ENCODE results near the gene OR5AU1.

Gene OR5AU1

DNA sequence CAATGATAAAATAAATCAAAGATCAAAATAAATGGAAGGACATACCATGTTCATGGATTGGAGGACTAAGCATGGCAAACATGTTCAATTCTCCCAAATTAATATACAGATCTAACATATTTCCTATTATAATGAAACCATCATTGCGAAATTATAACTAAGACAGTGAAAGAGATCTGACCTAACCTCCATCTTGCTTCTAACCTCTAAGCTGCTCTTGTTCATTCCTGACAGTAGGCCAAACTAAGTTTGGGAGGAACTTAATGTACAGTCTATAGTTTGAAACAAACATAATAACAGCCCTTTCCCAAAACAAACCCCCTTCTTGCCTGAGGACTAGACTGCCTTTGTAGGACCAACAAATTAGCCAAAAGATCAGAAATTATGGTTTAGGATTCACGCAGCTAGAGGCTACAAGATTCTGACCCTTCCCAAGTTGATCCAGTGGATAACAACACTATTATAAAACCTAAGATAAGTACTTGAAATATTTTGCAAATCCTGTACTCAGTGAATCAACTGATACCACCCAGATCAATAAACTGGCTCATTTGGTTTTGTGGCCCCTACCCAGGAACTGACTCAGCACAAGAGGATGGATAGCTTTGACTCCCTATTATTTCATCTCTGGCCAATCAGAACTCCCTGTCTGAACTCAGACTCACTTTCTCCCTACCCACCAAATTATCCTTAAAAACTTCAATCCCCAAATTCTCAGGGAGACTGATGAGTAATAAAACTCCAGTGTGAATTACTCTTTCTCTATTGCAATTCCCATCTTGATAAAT is 41.7 kb upstream of the OR5AU1 start:
- no peaks in the 10 kb centered on the region for H3K9me3 ChIP-seq (ENCODE audit: control insufficient read depth, low read length)
- WGBS, 2 experiments (ENCODE audit: insufficient coverage in 2 of 2): 100% methylated on average over 1 of the region's 2 CpGs; no CpG with 5 or more reads in 1 of the 2 experiments
- H3K27ac ChIP-seq (ENCODE audit: low read depth, low read length, severe bottlenecking): no peak overlapping the region
- no peaks in the 10 kb centered on the region for H3K4me1 ChIP-seq (ENCODE audit: control insufficient read depth, insufficient read depth, low read length, poor library complexity, severe bottlenecking)
- H3K4me3 ChIP-seq (ENCODE audit: extremely low read depth, insufficient read depth, low read length, poor library complexity, severe bottlenecking): no peak overlapping the region
- peaks cover 6% of the 10 kb centered on the region for H3K36me3 ChIP-seq (ENCODE audit: control insufficient read depth, insufficient read depth, low read length)

DNA sequence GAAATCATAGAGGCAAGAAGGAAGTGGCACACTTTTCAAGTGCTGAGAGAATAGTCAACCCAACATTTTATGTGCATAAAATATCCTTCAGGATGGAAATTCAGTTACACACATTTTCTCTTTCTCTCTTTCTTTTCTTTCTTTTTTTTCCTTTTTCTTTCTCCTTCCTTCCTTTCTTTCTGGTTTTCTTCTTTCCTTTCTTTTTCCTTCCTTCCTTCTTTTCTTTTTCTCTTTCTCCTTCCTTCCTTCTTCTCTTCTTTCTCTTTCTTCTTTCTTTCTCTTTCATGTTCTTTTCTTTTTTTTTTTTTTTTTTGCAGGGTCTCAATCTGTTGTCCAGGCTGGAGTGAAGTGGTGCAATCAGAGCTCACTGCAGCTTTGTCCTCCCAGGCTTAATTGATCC is 38.7 kb upstream of the OR5AU1 start:
- Histone ChIP-seq H3K27ac (ENCODE audit: low read depth, low read length, severe bottlenecking) (no peak overlapping the region), H3K4me3 (ENCODE audit: extremely low read depth, insufficient read depth, low read length, poor library complexity, severe bottlenecking) (no peak overlapping the region), H3K9me3 (ENCODE audit: control insufficient read depth, low read length) (no peaks in the 10 kb centered on the region), H3K36me3 (ENCODE audit: control insufficient read depth, insufficient read depth, low read length) (no peaks in the 10 kb centered on the region), H3K4me1 (ENCODE audit: control insufficient read depth, insufficient read depth, low read length, poor library complexity, severe bottlenecking) (no peaks in the 10 kb centered on the region)

DNA sequence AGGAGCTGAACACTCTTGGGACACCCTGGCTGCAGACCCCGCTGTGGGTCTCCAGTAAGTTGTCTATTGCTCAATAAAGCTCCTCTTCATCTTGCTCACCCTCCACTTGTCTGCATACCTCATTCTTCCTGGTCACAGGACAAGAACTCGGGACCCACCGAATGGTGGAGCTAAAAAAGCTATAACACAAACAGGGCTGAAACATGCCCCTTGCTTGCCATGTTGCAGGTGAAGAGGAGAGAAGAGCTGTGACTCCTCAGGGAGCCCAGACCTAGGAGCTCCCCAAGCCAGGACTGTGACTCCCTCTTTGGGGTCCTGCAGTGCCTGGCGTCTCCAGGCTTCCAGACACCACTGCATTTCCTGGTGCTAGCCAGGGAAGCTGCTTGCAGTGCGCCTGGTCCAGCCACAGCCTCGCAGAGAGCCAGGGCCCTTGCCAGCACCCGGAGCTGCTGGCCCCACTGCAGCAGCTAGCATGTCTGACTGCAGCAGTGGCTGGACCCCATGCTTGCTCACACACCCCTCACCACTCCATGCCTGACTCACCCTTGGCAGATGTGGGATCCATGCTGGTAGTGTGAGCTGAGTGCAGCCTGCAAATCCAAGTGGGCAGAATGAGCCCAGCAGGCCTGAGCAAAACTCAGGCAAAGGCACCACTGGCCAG is 37.1 kb upstream of the OR5AU1 start:
- H3K4me1 ChIP-seq (ENCODE audit: control insufficient read depth, insufficient read depth, low read length, poor library complexity, severe bottlenecking): no peaks in the 10 kb centered on the region

DNA sequence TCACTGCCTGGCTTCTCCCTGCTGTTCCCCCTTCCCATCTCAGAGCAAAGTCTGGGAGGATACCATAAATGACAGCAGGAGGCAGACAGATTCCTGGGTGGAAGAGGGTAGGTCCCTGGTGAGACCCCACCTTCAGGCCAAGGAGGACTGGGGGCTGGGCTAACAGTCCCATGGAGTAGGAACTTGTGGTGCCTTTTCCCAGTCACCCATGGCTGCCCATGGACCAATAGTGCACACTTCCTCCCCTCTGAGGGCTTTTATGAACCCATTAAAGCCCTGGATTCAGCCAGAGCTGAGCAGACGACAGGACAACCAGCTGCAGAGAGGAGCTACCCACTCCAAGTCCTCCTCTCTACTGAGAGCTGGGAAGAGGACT is 36.6 kb upstream of the OR5AU1 start:
- H3K9me3 ChIP-seq (ENCODE audit: control insufficient read depth, low read length): no peaks in the 10 kb centered on the region
- no peaks in the 10 kb centered on the region for H3K4me1 ChIP-seq (ENCODE audit: control insufficient read depth, insufficient read depth, low read length, poor library complexity, severe bottlenecking)
- H3K36me3 ChIP-seq (ENCODE audit: control insufficient read depth, insufficient read depth, low read length): no peaks in the 10 kb centered on the region
- WGBS, 2 experiments (ENCODE audit: insufficient coverage in 2 of 2): 83% methylated on average over 1 of the region's 1 CpG; no CpG with 5 or more reads in 1 of the 2 experiments
- H3K27ac ChIP-seq (ENCODE audit: low read depth, low read length, severe bottlenecking): no peak overlapping the region
- no peak overlapping the region for H3K4me3 ChIP-seq (ENCODE audit: extremely low read depth, insufficient read depth, low read length, poor library complexity, severe bottlenecking)

More for the DNA sequence above, 37.1 kb upstream of the OR5AU1 start:
- H3K4me3 ChIP-seq (ENCODE audit: extremely low read depth, insufficient read depth, low read length, poor library complexity, severe bottlenecking): no peak overlapping the region
- WGBS, 2 experiments (ENCODE audit: insufficient coverage in 2 of 2): 98 to 100% methylated on average over 4 to 6 of the region's 7 CpGs
- no peaks in the 10 kb centered on the region for H3K36me3 ChIP-seq (ENCODE audit: control insufficient read depth, insufficient read depth, low read length)
- no peaks in the 10 kb centered on the region for H3K9me3 ChIP-seq (ENCODE audit: control insufficient read depth, low read length)
- no peak overlapping the region for H3K27ac ChIP-seq (ENCODE audit: low read depth, low read length, severe bottlenecking)

DNA sequence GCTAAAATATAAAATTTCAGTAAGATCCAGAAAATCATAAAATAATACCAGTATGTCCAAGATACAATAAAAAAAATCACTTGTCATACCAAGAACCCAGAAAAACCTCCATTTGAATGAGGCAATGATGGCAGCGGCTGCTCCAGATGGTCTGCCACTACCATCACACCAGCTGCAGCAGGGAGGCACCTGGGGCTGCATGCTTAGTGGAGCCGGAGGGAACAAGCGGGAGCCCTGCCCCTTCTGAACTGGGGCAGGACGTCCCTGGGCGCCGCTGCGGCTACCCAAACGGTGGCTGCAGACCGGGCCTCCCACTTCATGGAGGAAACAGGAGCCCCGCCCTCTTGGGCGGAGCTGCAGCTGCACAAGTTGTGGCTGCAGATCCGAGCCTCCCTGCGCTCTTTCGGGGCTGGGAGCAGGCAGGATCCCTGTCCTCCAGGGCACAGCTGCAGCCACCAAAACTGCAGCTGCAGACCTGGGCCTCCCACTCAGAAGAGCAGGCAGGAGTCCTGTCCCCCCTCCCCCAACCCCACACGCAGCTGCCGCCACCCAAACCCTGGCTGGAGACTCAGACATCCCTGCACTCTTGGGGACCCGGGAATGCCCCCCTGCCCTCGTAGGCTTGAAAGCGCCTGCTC is 36.1 kb upstream of the OR5AU1 start:
- H3K4me3 ChIP-seq (ENCODE audit: extremely low read depth, insufficient read depth, low read length, poor library complexity, severe bottlenecking): no peak overlapping the region
- no peaks in the 10 kb centered on the region for H3K36me3 ChIP-seq (ENCODE audit: control insufficient read depth, insufficient read depth, low read length)
- no peaks in the 10 kb centered on the region for H3K4me1 ChIP-seq (ENCODE audit: control insufficient read depth, insufficient read depth, low read length, poor library complexity, severe bottlenecking)
- H3K27ac ChIP-seq (ENCODE audit: low read depth, low read length, severe bottlenecking): no peak overlapping the region
- 31 to 42% methylated on average over 12 to 17 of the region's 19 CpGs for WGBS, 2 experiments (ENCODE audit: insufficient coverage in 2 of 2)
- no peaks in the 10 kb centered on the region for H3K9me3 ChIP-seq (ENCODE audit: control insufficient read depth, low read length)

DNA sequence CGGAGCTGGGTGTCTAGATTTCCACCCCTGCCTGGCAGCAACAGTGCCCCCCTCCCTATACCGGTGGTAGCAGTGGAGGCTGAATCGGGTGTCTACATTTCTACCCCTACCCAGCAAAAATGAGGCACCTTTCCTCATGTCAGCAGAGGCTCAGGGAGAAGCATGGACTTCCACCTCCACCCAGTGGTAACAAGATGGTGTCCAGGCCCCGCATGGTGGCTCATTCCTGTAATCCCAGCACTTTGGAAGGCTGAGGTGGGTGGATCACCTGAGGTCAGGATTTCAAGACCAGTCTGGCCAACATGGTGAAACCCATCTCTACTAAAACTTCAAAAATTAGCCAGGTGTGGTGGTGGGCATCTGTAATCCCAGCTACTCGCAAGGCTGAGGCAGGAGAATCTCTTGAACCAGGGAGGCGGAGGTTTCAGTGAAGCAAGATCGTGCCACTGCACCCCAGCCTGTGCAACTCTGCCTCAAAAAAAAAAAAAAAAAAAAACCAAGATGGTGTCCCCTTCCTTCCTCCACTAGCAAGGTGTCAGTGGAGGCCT is 35.5 kb upstream of the OR5AU1 start:
- no peak overlapping the region for H3K27ac ChIP-seq (ENCODE audit: low read depth, low read length, severe bottlenecking)
- no peaks in the 10 kb centered on the region for H3K9me3 ChIP-seq (ENCODE audit: control insufficient read depth, low read length)
- H3K36me3 ChIP-seq (ENCODE audit: control insufficient read depth, insufficient read depth, low read length): no peaks in the 10 kb centered on the region
- WGBS, 2 experiments (ENCODE audit: insufficient coverage in 2 of 2): 76 to 92% methylated on average over 2 to 4 of the region's 7 CpGs
- H3K4me1 ChIP-seq (ENCODE audit: control insufficient read depth, insufficient read depth, low read length, poor library complexity, severe bottlenecking): no peaks in the 10 kb centered on the region
- H3K4me3 ChIP-seq (ENCODE audit: extremely low read depth, insufficient read depth, low read length, poor library complexity, severe bottlenecking): no peak overlapping the region

DNA sequence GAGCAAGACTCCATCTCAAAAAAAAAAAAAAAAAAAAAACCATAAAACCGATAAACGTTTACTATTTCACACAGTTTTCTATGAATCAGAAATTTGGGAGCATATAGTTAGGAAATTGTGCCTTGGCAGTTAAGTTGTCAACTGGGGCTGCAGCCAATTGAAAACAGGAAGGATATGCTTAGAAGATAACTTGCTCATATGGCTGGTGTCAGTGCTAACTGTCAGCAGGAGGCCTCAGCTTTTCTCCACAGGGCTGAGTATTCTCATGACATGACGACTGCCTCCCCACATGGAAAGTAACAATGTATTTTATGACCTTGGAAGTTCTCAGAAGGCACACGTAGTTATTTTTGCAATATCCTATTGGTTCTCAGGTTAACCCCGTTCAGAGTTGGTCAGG is 29.6 kb upstream of the OR5AU1 start:
- no peak overlapping the region for H3K27ac ChIP-seq (ENCODE audit: low read depth, low read length, severe bottlenecking)
- H3K4me1 ChIP-seq (ENCODE audit: control insufficient read depth, insufficient read depth, low read length, poor library complexity, severe bottlenecking): no peaks in the 10 kb centered on the region
- H3K9me3 ChIP-seq (ENCODE audit: control insufficient read depth, low read length): no peaks in the 10 kb centered on the region
- WGBS, 2 experiments (ENCODE audit: insufficient coverage in 2 of 2): 49 to 86% methylated on average over 2 to 3 of the region's 5 CpGs
- no peak overlapping the region for H3K4me3 ChIP-seq (ENCODE audit: extremely low read depth, insufficient read depth, low read length, poor library complexity, severe bottlenecking)
- H3K36me3 ChIP-seq (ENCODE audit: control insufficient read depth, insufficient read depth, low read length): no peaks in the 10 kb centered on the region

DNA sequence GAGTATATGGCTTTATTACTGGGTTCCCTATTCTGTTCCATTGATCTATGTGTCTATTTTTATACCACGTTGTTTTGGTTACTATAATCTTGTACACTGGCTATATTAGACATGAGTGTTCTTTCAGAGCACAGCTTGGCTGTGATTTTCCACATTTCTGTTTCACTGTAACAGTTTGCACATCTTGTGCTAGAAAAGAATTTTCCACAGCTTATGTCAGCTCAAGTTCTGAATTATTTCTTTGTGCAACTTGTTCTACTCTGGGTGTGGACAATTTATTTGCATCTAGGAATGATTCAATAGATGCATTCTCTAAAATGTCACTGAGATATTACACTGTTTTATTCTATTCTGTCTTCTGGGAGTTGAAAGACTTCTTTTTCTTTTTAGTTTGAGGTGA is 28.4 kb upstream of the OR5AU1 start:
- Histone ChIP-seq H3K4me3 (ENCODE audit: extremely low read depth, insufficient read depth, low read length, poor library complexity, severe bottlenecking) (no peak overlapping the region), H3K9me3 (ENCODE audit: control insufficient read depth, low read length) (no peaks in the 10 kb centered on the region), H3K4me1 (ENCODE audit: control insufficient read depth, insufficient read depth, low read length, poor library complexity, severe bottlenecking) (no peaks in the 10 kb centered on the region), H3K36me3 (ENCODE audit: control insufficient read depth, insufficient read depth, low read length) (no peaks in the 10 kb centered on the region), H3K27ac (ENCODE audit: low read depth, low read length, severe bottlenecking) (no peak overlapping the region)
- 80% methylated on average over 1 of the region's 1 CpG; no CpG with 5 or more reads in 1 of the 2 experiments for WGBS, 2 experiments (ENCODE audit: insufficient coverage in 2 of 2)

DNA sequence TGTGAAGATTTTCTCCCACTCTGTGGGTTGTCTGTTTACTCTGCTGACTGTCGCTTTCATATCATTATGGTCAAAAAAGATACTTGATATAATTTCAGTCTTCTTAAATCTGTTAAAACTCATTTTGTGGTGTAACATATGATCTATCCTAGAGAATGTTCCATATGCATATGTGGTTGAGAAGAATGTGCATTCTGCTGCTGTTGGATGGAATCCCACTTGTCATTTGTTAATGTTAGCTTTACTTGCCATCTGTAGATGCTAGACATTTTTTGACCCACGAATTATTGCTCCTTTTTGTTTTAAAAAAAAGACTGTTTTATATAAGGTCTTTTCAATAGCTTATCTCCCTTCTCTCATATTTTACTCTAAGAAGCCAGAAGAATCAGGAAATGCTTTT is 26.3 kb upstream of the OR5AU1 start:
- no CpG with 5 or more reads among the region's 2 CpGs for WGBS, 2 experiments (ENCODE audit: insufficient coverage in 2 of 2)
- Histone ChIP-seq H3K9me3 (ENCODE audit: control insufficient read depth, low read length) (no peaks in the 10 kb centered on the region), H3K27ac (ENCODE audit: low read depth, low read length, severe bottlenecking) (no peak overlapping the region), H3K4me1 (ENCODE audit: control insufficient read depth, insufficient read depth, low read length, poor library complexity, severe bottlenecking) (no peaks in the 10 kb centered on the region), H3K4me3 (ENCODE audit: extremely low read depth, insufficient read depth, low read length, poor library complexity, severe bottlenecking) (no peak overlapping the region), H3K36me3 (ENCODE audit: control insufficient read depth, insufficient read depth, low read length) (no peaks in the 10 kb centered on the region)

DNA sequence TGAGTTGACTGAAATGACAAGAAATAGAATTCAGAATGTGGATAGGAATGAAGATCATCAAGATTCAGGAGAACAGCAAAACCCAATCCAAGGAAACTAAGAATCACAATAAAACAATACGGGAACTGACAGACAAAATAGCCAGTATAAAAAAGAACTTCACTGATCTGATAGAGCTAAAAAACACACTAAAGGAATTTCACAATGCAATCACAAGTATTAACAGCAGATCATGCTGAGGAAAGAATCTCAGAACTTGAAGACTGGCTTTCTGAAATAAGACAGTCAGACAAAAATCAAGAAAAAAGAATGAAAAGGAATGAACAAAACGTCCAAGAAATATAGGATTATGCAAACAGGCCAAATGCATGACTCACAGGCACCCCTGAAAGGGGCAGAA is 15.3 kb upstream of the OR5AU1 start:
- Histone ChIP-seq H3K9me3 (ENCODE audit: control insufficient read depth, low read length) (no peaks in the 10 kb centered on the region), H3K4me3 (ENCODE audit: extremely low read depth, insufficient read depth, low read length, poor library complexity, severe bottlenecking) (no peak overlapping the region), H3K27ac (ENCODE audit: low read depth, low read length, severe bottlenecking) (no peak overlapping the region), H3K36me3 (ENCODE audit: control insufficient read depth, insufficient read depth, low read length) (no peaks in the 10 kb centered on the region), H3K4me1 (ENCODE audit: control insufficient read depth, insufficient read depth, low read length, poor library complexity, severe bottlenecking) (no peaks in the 10 kb centered on the region)
- WGBS, 2 experiments (ENCODE audit: insufficient coverage in 2 of 2): 67% methylated on average over 2 of the region's 2 CpGs; no CpG with 5 or more reads in 1 of the 2 experiments

Measured in mesodermal cell (in vitro differentiated cells).